GM18505 (cell line): Measurements from ENCODE around the gene BARX1.

ENCODE experiments used
- ATAC-seq: cut with Tn5 transposase; IDR thresholded peaks from one replicate; pipeline ENCODE4 v1.9.1; 2021; ENCODE audit not compliant: unreplicated experiment
- POLR2A ChIP-seq: IDR thresholded peaks from 4 replicates; pipeline ENCODE4 v1.6.1; 2011; ENCODE audit warnings: borderline replicate concordance; ENCODE audit not compliant: insufficient read depth, insufficient read length; ENCODE audit errors: extremely low read depth

BARX1 gene, protein sequence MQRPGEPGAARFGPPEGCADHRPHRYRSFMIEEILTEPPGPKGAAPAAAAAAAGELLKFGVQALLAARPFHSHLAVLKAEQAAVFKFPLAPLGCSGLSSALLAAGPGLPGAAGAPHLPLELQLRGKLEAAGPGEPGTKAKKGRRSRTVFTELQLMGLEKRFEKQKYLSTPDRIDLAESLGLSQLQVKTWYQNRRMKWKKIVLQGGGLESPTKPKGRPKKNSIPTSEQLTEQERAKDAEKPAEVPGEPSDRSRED

DNA sequence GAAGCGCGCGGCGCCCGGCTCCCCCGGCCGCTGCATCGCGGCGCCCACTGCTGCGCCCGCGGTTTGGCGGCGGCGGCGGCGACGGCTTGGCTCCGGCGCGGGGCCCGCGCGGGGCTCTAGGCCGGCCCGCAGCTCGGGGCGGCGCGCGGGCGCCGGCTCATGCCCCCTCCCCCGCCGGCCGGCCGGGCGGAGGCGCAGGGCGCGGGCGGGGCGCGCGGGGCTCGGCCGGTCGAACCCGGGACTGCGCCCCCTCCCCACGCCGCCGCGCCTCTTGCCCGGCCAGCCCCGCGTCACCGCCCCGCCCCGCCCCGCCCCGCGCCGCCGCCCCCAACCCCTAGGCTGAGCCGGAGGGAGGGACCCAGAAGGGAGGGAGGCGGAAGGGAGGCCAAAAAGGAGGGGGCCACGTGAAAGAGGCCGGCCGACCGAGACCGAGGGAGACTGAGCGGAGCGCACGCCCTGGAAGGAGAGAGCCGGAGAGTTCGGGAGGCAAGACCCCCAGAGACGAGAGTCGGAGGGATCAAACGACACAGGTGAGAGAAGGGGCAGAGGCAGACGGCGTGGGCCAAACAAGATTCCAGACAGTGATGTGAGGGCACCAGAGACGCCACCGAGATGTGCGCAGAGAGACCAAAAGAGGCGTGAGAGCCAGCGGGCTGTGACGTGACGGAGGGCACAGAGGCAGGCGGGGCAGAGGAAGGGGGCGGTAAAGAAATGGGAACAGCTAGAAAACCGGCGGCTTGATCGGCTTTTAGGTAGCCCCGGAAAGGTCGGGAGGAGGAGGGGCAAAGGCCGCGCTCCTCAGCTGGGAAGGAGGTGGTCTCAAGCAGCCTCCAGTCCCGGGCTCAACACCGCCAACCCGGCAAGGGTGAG, at the start of gene BARX1:
Gene BARX1 (minus strand): TSS at position 245 of the 870 bp plus-strand sequence. CDS start 209 bp downstream, at position 36.
- ATAC-seq: no peak
- no peak for TF ChIP-seq POLR2A

DNA sequence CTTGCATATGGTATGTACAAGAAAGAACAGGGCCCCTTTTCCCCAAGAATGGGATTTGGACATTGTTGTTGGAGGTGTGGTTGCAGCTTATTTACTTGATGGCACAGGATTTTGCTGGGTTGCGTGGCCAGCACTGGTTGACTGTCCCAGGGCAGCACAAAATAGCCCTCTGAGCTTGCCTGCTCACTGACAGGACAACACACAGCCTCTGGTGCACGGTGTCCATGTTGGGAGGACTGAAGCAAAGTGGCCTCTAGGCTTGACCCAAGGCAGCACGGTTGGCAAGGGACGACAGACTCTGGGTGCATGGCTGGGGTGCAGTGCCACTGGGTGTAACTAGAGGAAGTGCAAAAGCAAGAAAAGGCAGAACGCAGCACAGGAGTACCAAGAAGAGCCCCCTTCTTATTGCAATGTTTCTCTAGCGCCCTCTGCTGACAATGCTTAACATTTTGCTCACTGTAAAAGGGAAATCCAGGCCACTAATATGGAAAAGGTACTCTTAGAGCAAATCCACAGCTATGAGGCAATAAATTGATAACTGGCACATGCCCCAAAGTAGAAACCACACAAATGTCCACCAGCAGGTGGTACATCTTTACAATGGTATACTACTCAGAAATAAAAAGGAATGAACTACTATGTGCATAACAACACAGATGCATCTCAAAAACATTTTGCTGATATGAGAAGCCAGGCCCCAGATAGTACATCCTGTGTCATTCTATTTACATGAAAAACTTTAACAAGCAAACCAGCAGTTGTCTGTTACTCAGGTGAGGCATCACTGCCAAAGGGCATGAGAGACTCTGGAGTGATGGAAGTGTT, 47.4 kb upstream of the BARX1 start:
- no peak for TF ChIP-seq POLR2A
- no peak for ATAC-seq

DNA sequence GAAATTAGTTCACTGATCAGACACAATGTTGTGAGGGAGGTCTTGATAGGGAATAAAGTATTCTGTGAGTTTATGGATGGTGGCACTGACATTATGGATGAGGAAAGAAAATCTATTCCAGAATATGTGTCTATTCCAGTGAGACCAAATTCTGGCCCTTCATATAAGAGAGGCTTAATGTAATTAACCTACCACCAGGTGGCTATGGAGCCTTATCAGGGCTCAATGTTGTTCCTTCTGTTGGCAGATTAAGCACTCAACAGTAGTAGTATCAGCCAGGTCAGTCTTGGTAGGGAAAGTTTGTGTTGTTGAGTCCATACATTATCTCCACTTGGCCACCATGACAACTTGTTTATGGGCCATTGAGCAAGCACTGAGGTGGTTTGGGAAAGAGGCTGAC, 41.7 kb upstream of the BARX1 start:
- TF ChIP-seq POLR2A: no peak
- ATAC-seq: no peak

DNA sequence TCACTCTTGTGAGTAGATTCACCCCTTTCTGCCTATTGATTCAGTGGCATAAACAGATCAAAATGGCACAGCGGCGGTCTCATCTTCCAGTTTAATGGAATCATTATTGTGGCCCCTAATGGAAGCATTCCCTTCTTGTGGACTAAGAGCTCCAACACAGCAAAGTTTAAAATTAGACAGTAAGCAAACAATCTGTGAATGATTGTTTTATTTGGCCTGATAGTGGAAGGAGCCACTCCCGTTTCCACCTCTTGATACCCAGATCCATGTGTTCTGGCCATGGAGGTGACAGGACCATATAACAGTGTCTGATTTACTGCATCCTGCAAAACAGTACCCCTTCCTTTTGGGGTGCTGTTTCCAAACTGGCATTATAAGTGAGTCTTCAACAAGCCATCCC, 41.2 kb upstream of the BARX1 start:
- ATAC-seq: no peak
- no peak for TF ChIP-seq POLR2A

DNA sequence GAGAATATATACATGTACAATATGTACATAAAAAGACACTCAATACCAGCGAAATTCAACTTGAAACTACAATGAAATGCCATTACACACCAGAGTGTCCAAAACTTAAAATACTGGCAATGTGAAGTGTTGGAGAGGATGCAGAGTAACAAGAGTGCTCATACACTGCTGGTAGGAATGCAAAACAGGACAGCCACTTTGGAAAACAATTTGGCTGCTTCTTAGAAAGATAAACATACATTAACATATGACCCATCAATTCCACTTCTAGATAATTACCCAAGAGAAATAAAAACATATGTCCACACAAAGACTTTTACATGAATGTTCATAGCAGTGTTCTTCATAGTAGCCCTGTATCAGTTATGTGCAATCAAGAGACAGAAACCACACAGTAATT, 39.4 kb upstream of the BARX1 start:
- no peak for TF ChIP-seq POLR2A
- no peak for ATAC-seq

DNA sequence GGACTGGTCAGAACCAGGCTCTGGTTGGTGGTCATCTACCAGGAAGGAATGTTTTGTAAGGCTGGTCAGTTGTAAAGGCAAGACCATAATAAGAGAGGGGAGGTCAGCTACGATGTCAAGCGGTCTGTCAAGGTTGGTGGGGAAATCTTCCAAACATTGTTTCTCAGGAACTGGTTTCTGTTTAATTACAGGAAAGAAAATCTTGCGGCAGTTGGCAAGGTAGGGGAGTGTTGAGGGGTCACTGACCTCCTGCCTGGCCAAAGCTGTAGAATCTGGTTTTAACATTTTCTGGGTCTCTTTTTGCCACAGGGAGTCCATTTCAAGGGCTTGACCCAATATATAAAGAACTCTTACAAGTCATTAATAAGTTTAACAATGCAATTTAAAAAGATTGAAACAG, 39.0 kb upstream of the BARX1 start:
- no peak for ATAC-seq
- no peak for TF ChIP-seq POLR2A

DNA sequence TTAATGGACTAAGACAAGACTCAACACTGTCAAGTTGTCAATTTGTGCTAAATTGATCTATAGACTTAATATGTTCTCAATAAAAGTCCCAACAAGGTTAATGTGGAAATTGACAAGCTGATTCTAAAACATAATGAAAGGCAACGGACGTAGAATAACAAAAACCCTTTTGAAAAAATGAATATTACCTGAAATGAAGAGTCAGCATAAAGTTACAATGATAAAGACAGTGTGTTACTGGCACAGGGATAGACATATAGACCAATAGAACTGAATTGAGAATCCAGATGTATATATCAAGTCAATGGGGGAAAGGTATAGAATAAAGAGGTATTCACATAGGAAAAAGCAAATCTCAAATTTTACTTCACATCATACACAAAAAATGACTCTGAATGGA, 37.7 kb upstream of the BARX1 start:
- no peak for TF ChIP-seq POLR2A
- no peak for ATAC-seq

DNA sequence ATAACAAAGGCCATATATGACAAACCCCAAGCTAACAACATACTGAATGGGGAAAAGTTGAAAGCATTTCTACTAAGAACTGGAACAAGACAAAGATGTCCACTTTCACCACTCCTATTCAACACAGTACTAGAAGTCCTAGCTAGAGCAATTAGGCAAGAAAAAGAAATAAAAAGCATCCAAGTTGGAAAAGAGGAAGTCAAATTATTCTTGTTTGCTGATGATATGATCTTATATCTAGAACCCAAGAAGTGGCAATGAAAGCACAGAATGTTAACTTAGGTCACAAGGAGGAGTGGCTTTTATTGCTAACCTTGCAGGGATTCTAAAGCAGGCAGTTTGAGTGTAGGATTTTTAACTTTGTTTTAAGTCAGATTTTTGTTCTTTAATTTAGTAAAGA, 35.3 kb upstream of the BARX1 start:
- ATAC-seq: no peak
- TF ChIP-seq POLR2A: no peak

DNA sequence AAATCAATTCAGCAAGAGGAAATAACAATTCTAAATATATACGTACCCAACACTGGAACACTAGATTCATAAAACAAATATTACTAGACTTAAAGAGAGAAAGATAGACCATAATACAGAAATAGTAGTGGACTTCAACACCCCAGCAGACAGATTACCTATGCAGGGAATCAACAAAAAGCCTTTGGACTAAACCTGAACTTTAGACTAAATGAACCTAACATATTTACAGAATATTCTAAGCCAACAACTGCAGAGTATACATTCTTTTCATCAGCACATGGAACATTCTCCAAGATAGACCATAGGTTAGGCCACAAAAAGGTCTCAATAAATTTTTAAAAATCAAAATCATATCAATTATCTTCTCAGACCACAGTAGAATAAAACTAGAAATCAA, 32.9 kb upstream of the BARX1 start:
- TF ChIP-seq POLR2A: no peak
- no peak for ATAC-seq

DNA sequence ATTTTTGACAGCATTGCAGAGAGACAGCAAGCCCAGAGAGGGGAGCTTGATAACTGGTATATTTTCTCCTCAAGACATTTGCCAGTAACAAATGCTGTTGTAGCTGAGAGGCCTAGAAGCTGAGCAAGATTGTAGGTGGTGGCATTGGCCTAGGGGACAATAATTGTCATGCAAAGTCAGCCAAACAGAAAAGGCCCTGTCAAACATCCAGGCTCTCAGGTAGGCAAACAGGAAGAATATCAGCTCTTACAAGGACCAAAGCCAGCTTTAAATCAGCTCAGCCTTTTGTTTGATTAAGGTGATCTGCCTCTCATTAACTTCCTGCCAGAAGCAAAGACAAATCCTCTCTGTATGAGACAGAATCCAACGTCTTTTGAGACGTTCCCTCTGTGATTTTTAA, 29.7 kb upstream of the BARX1 start:
- no peak for ATAC-seq
- TF ChIP-seq POLR2A: no peak

DNA sequence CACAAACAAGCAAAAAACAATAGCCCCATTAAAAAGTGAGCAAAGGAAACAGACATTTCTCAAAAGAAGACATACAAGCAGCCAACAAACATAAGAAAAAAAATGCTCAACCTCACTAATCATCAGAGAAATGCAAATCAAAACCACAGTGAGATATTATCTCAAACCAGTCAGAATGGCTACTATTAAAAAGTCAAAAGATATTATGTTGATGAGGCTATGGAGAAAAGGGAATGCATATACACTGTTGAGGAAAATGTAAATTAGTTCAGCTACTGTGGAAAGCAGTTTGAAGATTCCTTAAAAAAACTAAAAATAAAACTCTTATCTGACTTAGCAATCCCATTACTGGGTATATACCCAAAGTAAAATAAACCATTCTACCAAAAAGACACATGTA, 28.7 kb upstream of the BARX1 start:
- ATAC-seq: no peak
- no peak for TF ChIP-seq POLR2A

DNA sequence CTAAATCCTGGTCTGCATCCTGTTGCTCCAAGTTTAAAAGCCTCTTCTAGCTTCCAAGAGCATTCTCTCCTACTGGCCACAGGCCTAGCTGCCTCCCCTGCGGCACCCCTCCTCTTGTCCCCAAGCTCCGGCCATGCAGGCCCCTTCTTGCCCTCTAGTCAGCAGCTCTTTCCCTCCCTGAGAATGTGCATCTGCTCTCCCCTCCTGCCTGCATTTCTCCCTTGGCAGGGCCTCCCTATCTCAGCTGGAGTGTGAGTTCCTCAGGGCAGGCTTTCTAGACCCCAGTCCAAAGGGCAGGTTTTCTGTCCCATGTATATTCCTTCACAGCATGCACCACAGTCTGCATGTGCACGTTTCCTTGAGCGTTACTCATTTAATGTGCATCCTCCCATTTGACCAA, 24.6 kb upstream of the BARX1 start:
- no peak for TF ChIP-seq POLR2A
- no peak for ATAC-seq

DNA sequence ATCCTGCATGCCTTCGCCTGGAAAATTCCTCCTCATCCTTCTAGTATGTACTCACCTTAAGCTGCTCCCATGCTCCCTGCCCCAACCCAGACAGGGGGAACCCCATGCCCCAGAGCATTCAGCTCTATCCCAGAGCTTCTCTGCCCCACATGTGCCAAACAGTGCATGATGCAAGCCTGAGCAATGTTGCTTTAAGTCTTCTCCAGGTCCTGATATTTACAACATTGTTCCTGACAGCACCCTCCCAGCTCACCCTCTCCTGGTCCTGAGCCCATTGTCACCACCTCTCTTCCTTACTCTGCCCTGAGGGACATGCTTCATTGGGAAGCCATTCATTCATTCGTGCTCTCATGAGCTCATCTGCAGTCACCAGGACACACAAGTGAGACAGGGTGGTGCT, 23.4 kb upstream of the BARX1 start:
- TF ChIP-seq POLR2A: no peak
- no peak for ATAC-seq
